Tibial artery (tissue), 4 donors: Measurements from ENCODE around the gene MCEE.
"Not testable (repeated sequence)": the region's sequence is repeated elsewhere in the genome, so short reads cannot be mapped to it uniquely, and the experiment has no call there.

Experiments used
- DNase-seq, 2 donors: peaks; one replicate each; pipeline ENCODE4 v3.0.0-alpha.2; 2019
- H3K27ac ChIP-seq, 2 donors: fragments of 200-600 bp; sonication (generic) in 1 of 2; 1 replicate in 1 of 2; 2 replicates in 1 of 2; pipeline ENCODE4 v1.5.1; 2018 to 2019; ENCODE audit warnings: mild to moderate bottlenecking in 1 of 2
- H3K27me3 ChIP-seq, 2 donors: fragments of 200-600 bp; sonication (generic) in 1 of 2; one replicate each; pipeline versions ENCODE4 v1.5.1 to v1.6.0; 2016 to 2019
- H3K36me3 ChIP-seq, 3 donors: fragments of 200-600 bp; sonication (generic) in 2 of 3; one replicate each; pipeline ENCODE4 v1.5.1; 2016 to 2019; ENCODE audit warnings: mild to moderate bottlenecking in 2 of 3
- H3K4me1 ChIP-seq, 4 donors: fragments of 200-600 bp; sonication (generic) in 2 of 4; 1 replicate in 3 of 4; 2 replicates in 1 of 4; pipeline ENCODE4 v1.5.1; 2016 to 2019
- H3K4me3 ChIP-seq, 2 donors: fragments of 200-600 bp; sonication (generic) in 1 of 2; 1 replicate in 1 of 2; 2 replicates in 1 of 2; pipeline ENCODE4 v1.5.1; 2018 to 2019; ENCODE audit warnings: mild to moderate bottlenecking in 2 of 2
- H3K9me3 ChIP-seq, 3 donors: fragments of 200-600 bp; sonication (generic) in 1 of 3; one replicate each; pipeline ENCODE4 v1.5.1; 2016 to 2019
- CTCF ChIP-seq, 2 experiments: fragments of 200-600 bp in 1 of 2; fragments of 450-650 bp in 1 of 2; IDR thresholded peaks; one replicate each; pipeline ENCODE4 v1.5.1; 2017 to 2019; ENCODE audit warnings: antibody characterized with exemption in 2 of 2, mild to moderate bottlenecking in 1 of 2, moderate library complexity in 1 of 2
- intact Hi-C: fragments of 100-400 bp; cut with DNase I; formaldehyde crosslinking; loops from one replicate; pipeline ENCODE4 v1.15.0; 2023; ENCODE audit warnings: low total_unique reads

MCEE gene

GRCh38 chr2:71130152-71130904 is at the start of gene MCEE, which contains the start of gene MPHOSPH10:
TSS of gene MCEE (minus strand) at chr2:71130229. CDS start at chr2:71130219, 10 bp downstream.
TSS of gene MPHOSPH10 (plus strand) at chr2:71130634. CDS start at chr2:71130666, 32 bp downstream.
- DNase-seq: peak; percentile 88 to 94
- no peaks in the 10 kb centered on the region for H3K9me3 ChIP-seq
- TF ChIP-seq CTCF (IDR thresholded peaks at IDR 0.05): no peak
- no peaks in the 10 kb centered on the region for H3K27me3 ChIP-seq
- H3K27ac ChIP-seq: peak within 1 kb of the TSS; percentile 92
- H3K4me3 ChIP-seq: peak within 1 kb of the TSS; percentile 78 to 94
- H3K36me3 ChIP-seq: peaks cover 9 to 16% (median 16%) of the 10 kb centered on the region in 3 donors
- intact Hi-C loops: no loop called here
- H3K4me1 ChIP-seq: peaks cover 0 to 40% (median 33%) of the 10 kb centered on the region in 4 donors

GRCh38 chr2:71178836-71179235 is 48.8 kb upstream of the MCEE start:
- H3K9me3 ChIP-seq, DNase-seq, H3K4me1 ChIP-seq, H3K36me3 ChIP-seq, H3K4me3 ChIP-seq, H3K27me3 ChIP-seq, intact Hi-C loops, H3K27ac ChIP-seq: not testable (repeated sequence)

- no peak overlapping the region for H3K27ac ChIP-seq
- intact Hi-C loops: no loop called here
- DNase-seq: no peak
These were observed 44.2 kb upstream of the MCEE start for GRCh38 chr2:71174207-71174606.

DNA sequence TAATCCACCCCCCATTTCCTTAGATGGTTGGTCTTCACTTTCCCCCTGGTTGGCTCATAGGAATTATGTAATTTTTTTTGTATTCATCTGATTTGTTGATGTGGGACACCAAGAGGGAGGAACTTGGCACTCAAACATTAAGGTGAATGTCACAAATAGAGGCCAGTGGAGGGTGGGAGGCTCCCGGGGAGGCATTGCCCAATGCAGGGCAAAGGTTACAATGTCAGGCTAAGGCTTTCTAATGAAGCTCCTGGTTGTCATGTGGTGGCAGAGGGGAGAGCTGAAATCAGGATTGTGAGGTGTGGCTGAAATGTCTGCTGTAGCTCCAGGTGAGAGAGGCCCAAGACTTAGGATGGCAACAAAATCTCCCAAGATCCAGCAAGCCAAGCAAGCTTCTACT is 43.1 kb upstream of the MCEE start:
- Histone ChIP-seq H3K9me3 (no peaks in the 10 kb centered on the region), H3K36me3 (no peaks in the 10 kb centered on the region), H3K4me1 (no peaks in the 10 kb centered on the region), H3K4me3 (no peak overlapping the region), H3K27ac (no peak overlapping the region), H3K27me3 (peaks cover 0 to 8% of the 10 kb centered on the region in 2 donors)
- no peak for TF ChIP-seq CTCF (IDR thresholded peaks at IDR 0.05)
- intact Hi-C loops: no loop called here
- DNase-seq: no peak

More at GRCh38 chr2:71174207-71174606, 44.2 kb upstream of the MCEE start:
- Histone ChIP-seq H3K36me3 (no peaks in the 10 kb centered on the region), H3K9me3 (no peaks in the 10 kb centered on the region), H3K4me3 (no peak overlapping the region), H3K4me1 (no peaks in the 10 kb centered on the region), H3K27me3 (peaks cover 0 to 8% of the 10 kb centered on the region in 2 donors)
- TF ChIP-seq CTCF (IDR thresholded peaks at IDR 0.05): no peak

GRCh38 chr2:71166812-71167211 is 36.8 kb upstream of the MCEE start:
- intact Hi-C loops: no loop called here

More at GRCh38 chr2:71166812-71167211, 36.8 kb upstream of the MCEE start:
- no peak for DNase-seq
- no peak overlapping the region for H3K4me3 ChIP-seq
- TF ChIP-seq CTCF (IDR thresholded peaks at IDR 0.05): no peak
- no peaks in the 10 kb centered on the region for H3K4me1 ChIP-seq
- H3K36me3 ChIP-seq: no peaks in the 10 kb centered on the region
- no peaks in the 10 kb centered on the region for H3K27me3 ChIP-seq
- no peak overlapping the region for H3K27ac ChIP-seq
- H3K9me3 ChIP-seq: no peaks in the 10 kb centered on the region
